Fibroblast of skin of left quadriceps (primary cell): ENCODE data around the gene PTH1R.
A peak's percentile ranks its signal among the peaks of the same experiment; 100 is the strongest.

Source experiments
- DNase-seq, 2 experiments: peaks; one replicate each; pipeline ENCODE4 v3.0.0-alpha.2; 2013; ENCODE audit warnings: low read depth in 2 of 2

The PTH1R gene

GRCh38 chr3:46883054-46883829 is 5.7 kb downstream of the PTH1R start:
- DNase-seq: no peak

- no peak for DNase-seq
Observed at GRCh38 chr3:46883830-46884185, 6.3 kb downstream of the PTH1R start.

DNA sequence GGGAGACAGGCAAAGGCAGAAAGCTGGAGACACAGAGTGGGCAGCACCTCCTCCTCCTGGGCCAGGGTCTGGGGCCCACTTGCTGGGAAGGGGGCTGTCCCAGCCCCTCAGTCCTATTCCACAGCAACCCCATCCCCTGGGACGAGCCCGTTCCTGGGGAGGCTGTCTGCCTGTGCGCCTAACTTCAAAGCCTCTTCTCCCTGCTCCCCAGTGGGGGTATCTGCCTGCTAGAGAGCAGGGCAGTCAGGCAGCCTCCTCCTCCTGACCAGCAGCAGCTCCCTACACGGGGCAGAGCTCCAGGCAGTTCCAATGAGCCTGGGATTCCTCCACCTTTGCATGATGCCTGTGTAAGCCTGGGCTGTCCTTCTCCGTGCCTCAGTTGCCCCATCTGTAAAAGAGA is 6.9 kb downstream of the PTH1R start:
- DNase-seq: no peak

DNA sequence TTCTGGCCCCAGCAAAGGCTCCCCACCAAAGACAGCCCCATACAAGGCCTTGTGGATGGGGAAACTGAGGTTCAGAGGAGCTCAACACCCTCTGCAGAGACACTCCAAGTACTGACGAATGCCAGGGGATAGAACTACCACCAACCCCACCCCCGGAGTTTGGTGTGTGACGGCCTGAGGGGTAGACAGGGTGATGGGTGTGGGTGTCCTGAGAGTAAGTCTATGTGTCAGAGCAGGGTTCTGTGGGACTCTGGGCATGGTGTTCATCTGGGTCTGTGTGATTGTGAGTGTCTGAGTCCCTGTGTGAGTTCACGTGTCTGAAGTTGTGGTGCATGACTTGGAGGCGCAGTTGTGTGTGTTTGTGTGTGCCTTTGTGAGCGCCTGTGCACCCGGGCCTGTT is 7.4 kb downstream of the PTH1R start:
- DNase-seq: no peak

GRCh38 chr3:46885612-46886011 is 8.1 kb downstream of the PTH1R start:
- no peak for DNase-seq

GRCh38 chr3:46887980-46888494 is 10.5 kb downstream of the PTH1R start:
- no peak for DNase-seq

GRCh38 chr3:46888705-46889104 is 11.2 kb downstream of the PTH1R start:
- no peak for DNase-seq

GRCh38 chr3:46889381-46890110 is 12.0 kb downstream of the PTH1R start:
- no peak for DNase-seq

DNA sequence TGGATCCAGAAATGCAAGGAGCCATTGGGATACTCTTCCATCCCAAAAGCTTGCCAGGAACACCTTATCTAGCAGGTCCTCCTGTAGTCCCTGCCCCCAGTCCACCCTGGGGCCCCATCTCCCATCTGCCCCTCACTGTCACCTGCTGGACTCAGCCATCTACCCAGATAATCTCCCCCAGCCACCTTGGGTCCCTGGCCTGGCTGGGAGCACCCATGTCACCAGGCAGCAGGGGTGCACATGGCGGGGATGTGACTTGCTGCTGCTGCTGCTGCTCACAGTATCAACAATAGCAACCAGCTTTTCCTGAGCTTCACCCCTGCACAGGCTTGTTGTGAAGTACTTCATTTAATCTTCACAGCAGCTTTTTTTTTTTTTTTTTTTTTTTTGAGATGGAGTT is 12.6 kb downstream of the PTH1R start:
- no peak for DNase-seq

- no peak for DNase-seq
Observed at GRCh38 chr3:46891132-46891531, 13.6 kb downstream of the PTH1R start.

DNA sequence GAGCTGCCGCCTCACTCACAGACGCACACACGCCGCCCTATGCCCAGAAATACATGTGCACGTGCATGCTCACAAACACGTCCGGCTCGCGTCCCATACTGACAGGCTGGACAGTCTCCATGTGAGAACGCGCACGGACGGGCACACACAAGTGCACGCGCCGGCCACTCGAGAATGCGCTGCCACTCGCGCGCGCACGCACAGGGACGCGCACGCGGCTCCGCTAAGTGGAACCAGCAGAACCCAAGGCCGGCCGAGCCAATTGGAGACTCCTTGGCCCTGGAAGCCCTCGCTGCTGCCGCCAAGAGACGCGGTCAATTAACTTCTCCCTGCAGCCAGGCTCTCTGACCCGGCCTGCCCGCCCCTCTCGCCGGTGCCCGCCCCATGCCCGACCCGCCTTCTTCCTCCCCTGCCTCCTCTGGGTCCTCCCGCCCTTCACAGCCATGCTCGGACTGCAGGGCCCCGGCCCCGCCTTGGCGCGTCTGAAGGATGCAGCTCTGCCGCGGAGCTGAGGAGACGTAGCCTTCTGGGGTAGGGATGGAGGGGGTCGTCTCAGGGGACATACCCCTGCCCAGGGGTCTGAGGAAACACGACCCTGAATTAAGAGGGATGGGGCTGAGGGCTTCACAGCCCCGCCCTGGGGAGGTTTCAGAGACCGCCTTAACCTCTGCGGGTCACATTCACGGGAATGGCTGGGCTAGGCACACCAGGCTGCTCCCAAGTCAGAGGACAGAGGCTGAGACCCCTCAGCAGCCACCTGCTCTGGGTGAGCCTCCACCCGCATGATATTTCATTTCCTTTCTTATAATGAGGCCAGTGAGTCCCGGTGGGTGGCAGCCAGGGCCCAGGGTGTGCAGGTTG is 15.0 kb downstream of the PTH1R start:
- no peak for DNase-seq

GRCh38 chr3:46893146-46893748 is 15.7 kb downstream of the PTH1R start:
- DNase-seq: no peak

DNA sequence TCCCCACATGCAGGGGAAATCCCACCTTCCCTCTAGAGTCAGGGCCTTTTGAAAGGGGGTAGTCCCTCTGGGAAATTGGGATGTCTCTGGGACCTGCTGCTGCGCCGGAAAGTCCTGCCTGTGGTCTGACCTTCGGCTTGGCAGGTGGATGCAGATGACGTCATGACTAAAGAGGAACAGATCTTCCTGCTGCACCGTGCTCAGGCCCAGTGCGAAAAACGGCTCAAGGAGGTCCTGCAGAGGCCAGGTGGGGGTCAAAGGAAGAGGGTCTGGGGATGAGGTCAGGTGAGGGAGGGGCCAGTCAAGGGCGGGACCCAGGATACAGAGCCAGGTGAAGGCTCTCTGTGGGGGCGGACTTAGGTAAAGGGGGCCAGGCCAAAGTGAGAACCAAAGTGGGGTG is 16.2 kb downstream of the PTH1R start:
- DNase-seq: no peak

GRCh38 chr3:46894256-46894655 is 16.7 kb downstream of the PTH1R start:
- no peak for DNase-seq

DNA sequence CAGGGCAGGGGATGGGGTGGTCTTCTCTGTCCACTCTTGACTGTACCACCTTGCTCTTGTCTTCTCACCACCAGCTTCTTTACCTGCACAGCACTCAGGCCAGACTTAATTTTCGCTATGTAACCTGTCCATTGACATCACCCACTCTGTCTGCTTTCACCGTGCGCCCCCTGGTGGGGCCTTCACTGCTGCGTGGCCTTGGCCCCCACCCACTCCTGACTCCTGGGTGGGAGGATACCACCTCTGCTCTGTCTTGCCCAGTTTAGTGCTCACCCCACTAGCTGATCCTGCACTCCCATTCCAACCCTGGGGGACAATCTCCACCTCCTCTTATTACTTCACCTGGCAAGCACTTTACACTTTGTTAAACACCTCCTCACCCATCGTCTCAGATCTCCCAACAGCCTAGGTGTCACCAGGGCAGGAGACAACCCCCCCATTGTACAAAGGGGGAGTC is 17.7 kb downstream of the PTH1R start:
- peak in 1 of 2 experiments; percentile 12 for DNase-seq

- no peak for DNase-seq
Observed at GRCh38 chr3:46895761-46896160, 18.2 kb downstream of the PTH1R start.

DNA sequence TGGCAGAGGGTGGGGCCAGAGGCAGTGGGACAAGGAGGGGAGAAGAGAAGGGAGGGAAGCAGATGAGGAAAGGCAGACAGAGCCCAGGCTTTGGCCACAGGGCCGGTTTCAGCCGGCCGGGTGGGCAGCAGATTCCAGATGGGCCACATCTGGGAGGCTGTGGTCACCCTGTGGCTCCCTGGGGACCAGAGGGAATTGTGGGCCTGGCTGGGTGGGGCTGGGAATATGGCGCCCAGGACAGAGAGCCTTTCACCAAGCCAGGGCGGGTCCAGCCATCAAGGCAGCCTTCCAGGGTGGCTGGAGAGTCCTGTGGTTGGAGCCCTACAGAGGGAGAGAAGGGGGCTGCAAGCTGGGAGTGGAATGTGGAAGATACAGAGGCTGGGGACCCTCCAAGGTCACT is 18.9 kb downstream of the PTH1R start:
- no peak for DNase-seq

DNA sequence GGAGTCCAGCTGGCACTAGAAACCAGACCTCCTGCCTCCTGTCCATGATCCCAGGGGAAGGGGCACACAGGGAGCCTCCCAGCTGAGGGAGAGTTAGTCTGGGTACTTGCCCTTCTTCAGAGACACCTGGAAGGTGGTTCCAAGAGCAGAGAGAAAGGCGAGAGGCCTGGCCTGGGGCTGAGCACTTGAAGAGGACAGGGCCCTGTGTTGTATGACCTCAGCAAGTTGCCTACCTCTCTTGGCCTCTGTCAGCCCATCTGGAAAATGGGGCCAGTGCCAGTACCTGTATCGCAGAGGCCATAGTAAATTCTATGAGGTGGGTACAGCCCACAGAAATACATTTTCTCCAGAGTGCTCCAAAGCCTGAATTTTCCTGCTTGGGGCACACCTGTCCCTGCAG is 19.5 kb downstream of the PTH1R start:
- no peak for DNase-seq

DNA sequence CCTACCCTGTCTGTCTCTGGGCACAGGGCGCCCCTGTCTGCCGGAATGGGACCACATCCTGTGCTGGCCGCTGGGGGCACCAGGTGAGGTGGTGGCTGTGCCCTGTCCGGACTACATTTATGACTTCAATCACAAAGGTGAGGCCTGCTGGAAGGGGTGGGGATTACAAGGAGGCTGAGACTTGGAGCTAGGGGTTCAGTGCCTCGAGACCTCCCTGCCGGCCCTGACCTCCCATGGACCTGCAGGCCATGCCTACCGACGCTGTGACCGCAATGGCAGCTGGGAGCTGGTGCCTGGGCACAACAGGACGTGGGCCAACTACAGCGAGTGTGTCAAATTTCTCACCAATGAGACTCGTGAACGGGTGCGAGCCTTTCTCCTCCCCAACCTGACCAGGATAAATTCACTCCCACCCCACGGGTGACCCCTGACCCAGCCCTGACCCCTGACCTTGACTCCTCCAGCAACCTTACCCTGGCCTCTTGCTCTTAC is 20.4 kb downstream of the PTH1R start:
- no peak for DNase-seq

- DNase-seq: no peak
Observed at GRCh38 chr3:46898321-46899150, 21.0 kb downstream of the PTH1R start.
